ENCODE measurements around the gene NID2.

Gene NID2

GRCh38 chr14:52023518-52023917, 45.3 kb downstream of the NID2 start:
- Histone ChIP-seq H3K27me3 (replicated peaks; ENCODE audit: control insufficient read depth, insufficient read depth, low read length) (no peaks in the 10 kb centered on the region), H3K9me3 (ENCODE audit: control insufficient read depth, low read length) (no peaks in the 10 kb centered on the region), H3K4me3 (ENCODE audit: low read length) (peak overlapping the region; percentile 41), H3K36me3 (ENCODE audit: control insufficient read depth, insufficient read depth, low read length, severe bottlenecking) (peaks cover 51% of the 10 kb centered on the region), H3K9ac (ENCODE audit: low read length) (peak overlapping the region; percentile 40), H3K4me1 (ENCODE audit: control insufficient read depth, insufficient read depth, low read length) (peaks cover 43% of the 10 kb centered on the region)
- DNase-seq (ENCODE audit: low read depth): peak; percentile 70

GRCh38 chr14:52021957-52022600, 46.8 kb downstream of the NID2 start:
- Histone ChIP-seq H3K36me3 (ENCODE audit: control insufficient read depth, insufficient read depth, low read length, severe bottlenecking) (peaks cover 50% of the 10 kb centered on the region), H3K4me1 (ENCODE audit: control insufficient read depth, insufficient read depth, low read length) (peaks cover 50% of the 10 kb centered on the region), H3K4me3 (ENCODE audit: low read length) (no peak overlapping the region), H3K27me3 (replicated peaks; ENCODE audit: control insufficient read depth, insufficient read depth, low read length) (no peaks in the 10 kb centered on the region), H3K9me3 (ENCODE audit: control insufficient read depth, low read length) (no peaks in the 10 kb centered on the region), H3K9ac (ENCODE audit: low read length) (no peak overlapping the region)
- no peak for DNase-seq (ENCODE audit: low read depth)

GRCh38 chr14:52020866-52021717, 47.8 kb downstream of the NID2 start:
- Histone ChIP-seq H3K4me3 (ENCODE audit: low read length) (no peak overlapping the region), H3K4me1 (ENCODE audit: control insufficient read depth, insufficient read depth, low read length) (peaks cover 52% of the 10 kb centered on the region), H3K36me3 (ENCODE audit: control insufficient read depth, insufficient read depth, low read length, severe bottlenecking) (peaks cover 46% of the 10 kb centered on the region), H3K9ac (ENCODE audit: low read length) (no peak overlapping the region), H3K9me3 (ENCODE audit: control insufficient read depth, low read length) (no peaks in the 10 kb centered on the region), H3K27me3 (replicated peaks; ENCODE audit: control insufficient read depth, insufficient read depth, low read length) (no peaks in the 10 kb centered on the region)
- DNase-seq (ENCODE audit: low read depth): no peak

GRCh38 chr14:52020161-52020714, 48.6 kb downstream of the NID2 start:
- no peak for DNase-seq (ENCODE audit: low read depth)
- no peaks in the 10 kb centered on the region for H3K9me3 ChIP-seq (ENCODE audit: control insufficient read depth, low read length)
- H3K9ac ChIP-seq (ENCODE audit: low read length): no peak overlapping the region
- H3K36me3 ChIP-seq (ENCODE audit: control insufficient read depth, insufficient read depth, low read length, severe bottlenecking): peaks cover 48% of the 10 kb centered on the region
- no peak overlapping the region for H3K4me3 ChIP-seq (ENCODE audit: low read length)
- H3K4me1 ChIP-seq (ENCODE audit: control insufficient read depth, insufficient read depth, low read length): peaks cover 44% of the 10 kb centered on the region
- no peaks in the 10 kb centered on the region for H3K27me3 ChIP-seq (replicated peaks; ENCODE audit: control insufficient read depth, insufficient read depth, low read length)

- H3K27me3 ChIP-seq (replicated peaks; ENCODE audit: control insufficient read depth, insufficient read depth, low read length): no peaks in the 10 kb centered on the region
- no peaks in the 10 kb centered on the region for H3K9me3 ChIP-seq (ENCODE audit: control insufficient read depth, low read length)
- DNase-seq (ENCODE audit: low read depth): no peak
- no peak overlapping the region for H3K4me3 ChIP-seq (ENCODE audit: low read length)
- H3K36me3 ChIP-seq (ENCODE audit: control insufficient read depth, insufficient read depth, low read length, severe bottlenecking): peaks cover 60% of the 10 kb centered on the region
- peaks cover 35% of the 10 kb centered on the region for H3K4me1 ChIP-seq (ENCODE audit: control insufficient read depth, insufficient read depth, low read length)
- no peak overlapping the region for H3K9ac ChIP-seq (ENCODE audit: low read length)
Measured at GRCh38 chr14:52018970-52019369, 49.9 kb downstream of the NID2 start.

GRCh38 chr14:52018252-52018651, 50.6 kb downstream of the NID2 start:
- H3K4me1 ChIP-seq (ENCODE audit: control insufficient read depth, insufficient read depth, low read length): peaks cover 35% of the 10 kb centered on the region
- peak; percentile 84 for DNase-seq (ENCODE audit: low read depth)
- no peaks in the 10 kb centered on the region for H3K9me3 ChIP-seq (ENCODE audit: control insufficient read depth, low read length)
- H3K9ac ChIP-seq (ENCODE audit: low read length): no peak overlapping the region
- H3K36me3 ChIP-seq (ENCODE audit: control insufficient read depth, insufficient read depth, low read length, severe bottlenecking): peaks cover 67% of the 10 kb centered on the region
- no peak overlapping the region for H3K4me3 ChIP-seq (ENCODE audit: low read length)
- no peaks in the 10 kb centered on the region for H3K27me3 ChIP-seq (replicated peaks; ENCODE audit: control insufficient read depth, insufficient read depth, low read length)

GRCh38 chr14:52015411-52016030, 53.3 kb downstream of the NID2 start:
- Histone ChIP-seq H3K4me3 (ENCODE audit: low read length) (no peak overlapping the region), H3K36me3 (ENCODE audit: control insufficient read depth, insufficient read depth, low read length, severe bottlenecking) (peaks cover 84% of the 10 kb centered on the region), H3K9me3 (ENCODE audit: control insufficient read depth, low read length) (no peaks in the 10 kb centered on the region)

GRCh38 chr14:52014601-52015267, 54.1 kb downstream of the NID2 start:
- Histone ChIP-seq H3K4me3 (ENCODE audit: low read length) (no peak overlapping the region), H3K9ac (ENCODE audit: low read length) (no peak overlapping the region), H3K36me3 (ENCODE audit: control insufficient read depth, insufficient read depth, low read length, severe bottlenecking) (peaks cover 84% of the 10 kb centered on the region), H3K27me3 (replicated peaks; ENCODE audit: control insufficient read depth, insufficient read depth, low read length) (no peaks in the 10 kb centered on the region), H3K4me1 (ENCODE audit: control insufficient read depth, insufficient read depth, low read length) (peaks cover 44% of the 10 kb centered on the region), H3K9me3 (ENCODE audit: control insufficient read depth, low read length) (no peaks in the 10 kb centered on the region)
- DNase-seq (ENCODE audit: low read depth): no peak

More at GRCh38 chr14:52015411-52016030, 53.3 kb downstream of the NID2 start:
- H3K27me3 ChIP-seq (replicated peaks; ENCODE audit: control insufficient read depth, insufficient read depth, low read length): no peaks in the 10 kb centered on the region
- DNase-seq (ENCODE audit: low read depth): no peak
- no peak overlapping the region for H3K9ac ChIP-seq (ENCODE audit: low read length)
- H3K4me1 ChIP-seq (ENCODE audit: control insufficient read depth, insufficient read depth, low read length): peaks cover 44% of the 10 kb centered on the region

GRCh38 chr14:52013984-52014600, 54.8 kb downstream of the NID2 start:
- H3K4me1 ChIP-seq (ENCODE audit: control insufficient read depth, insufficient read depth, low read length): peaks cover 44% of the 10 kb centered on the region
- H3K4me3 ChIP-seq (ENCODE audit: low read length): no peak overlapping the region
- H3K27me3 ChIP-seq (replicated peaks; ENCODE audit: control insufficient read depth, insufficient read depth, low read length): no peaks in the 10 kb centered on the region
- no peak overlapping the region for H3K9ac ChIP-seq (ENCODE audit: low read length)
- peaks cover 84% of the 10 kb centered on the region for H3K36me3 ChIP-seq (ENCODE audit: control insufficient read depth, insufficient read depth, low read length, severe bottlenecking)
- DNase-seq (ENCODE audit: low read depth): no peak
- no peaks in the 10 kb centered on the region for H3K9me3 ChIP-seq (ENCODE audit: control insufficient read depth, low read length)

- DNase-seq (ENCODE audit: low read depth): no peak
- H3K4me3 ChIP-seq (ENCODE audit: low read length): no peak overlapping the region
- peaks cover 86% of the 10 kb centered on the region for H3K36me3 ChIP-seq (ENCODE audit: control insufficient read depth, insufficient read depth, low read length, severe bottlenecking)
- H3K9ac ChIP-seq (ENCODE audit: low read length): peak overlapping the region; percentile 36
- no peaks in the 10 kb centered on the region for H3K27me3 ChIP-seq (replicated peaks; ENCODE audit: control insufficient read depth, insufficient read depth, low read length)
- peaks cover 38% of the 10 kb centered on the region for H3K4me1 ChIP-seq (ENCODE audit: control insufficient read depth, insufficient read depth, low read length)
- no peaks in the 10 kb centered on the region for H3K9me3 ChIP-seq (ENCODE audit: control insufficient read depth, low read length)
Measured at GRCh38 chr14:52012635-52013034, 56.2 kb downstream of the NID2 start.

Data from adipocyte (in vitro differentiated cells).